GM12873 (cell line): ENCODE measurements around the gene NTSR2.

Source experiments
- TF ChIP-seq, protein P1 (sequence below): IDR thresholded peaks from 2 replicates; pipeline ENCODE4 v1.5.1; 2012; ENCODE audit warnings: low read depth, mild to moderate bottlenecking, moderate library complexity, low read length, control low read depth; ENCODE audit not compliant: insufficient read depth; ENCODE audit errors: missing control alignments

NTSR2 gene

GRCh38 chr2:11613297-11613696 lies 56.7 kb downstream of the NTSR2 start:
- TF ChIP-seq, protein P1, sequence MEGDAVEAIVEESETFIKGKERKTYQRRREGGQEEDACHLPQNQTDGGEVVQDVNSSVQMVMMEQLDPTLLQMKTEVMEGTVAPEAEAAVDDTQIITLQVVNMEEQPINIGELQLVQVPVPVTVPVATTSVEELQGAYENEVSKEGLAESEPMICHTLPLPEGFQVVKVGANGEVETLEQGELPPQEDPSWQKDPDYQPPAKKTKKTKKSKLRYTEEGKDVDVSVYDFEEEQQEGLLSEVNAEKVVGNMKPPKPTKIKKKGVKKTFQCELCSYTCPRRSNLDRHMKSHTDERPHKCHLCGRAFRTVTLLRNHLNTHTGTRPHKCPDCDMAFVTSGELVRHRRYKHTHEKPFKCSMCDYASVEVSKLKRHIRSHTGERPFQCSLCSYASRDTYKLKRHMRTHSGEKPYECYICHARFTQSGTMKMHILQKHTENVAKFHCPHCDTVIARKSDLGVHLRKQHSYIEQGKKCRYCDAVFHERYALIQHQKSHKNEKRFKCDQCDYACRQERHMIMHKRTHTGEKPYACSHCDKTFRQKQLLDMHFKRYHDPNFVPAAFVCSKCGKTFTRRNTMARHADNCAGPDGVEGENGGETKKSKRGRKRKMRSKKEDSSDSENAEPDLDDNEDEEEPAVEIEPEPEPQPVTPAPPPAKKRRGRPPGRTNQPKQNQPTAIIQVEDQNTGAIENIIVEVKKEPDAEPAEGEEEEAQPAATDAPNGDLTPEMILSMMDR, result no peak

GRCh38 chr2:11612553-11613215 lies 57.3 kb downstream of the NTSR2 start:
- TF ChIP-seq, protein P1, result no peak

GRCh38 chr2:11611251-11611650 lies 58.7 kb downstream of the NTSR2 start:
- TF ChIP-seq, protein P1, result no peak

GRCh38 chr2:11610624-11611242 lies 59.3 kb downstream of the NTSR2 start:
- TF ChIP-seq, protein P1, result no peak
